GM12878 (cell line): ENCODE measurements around the gene DEF6. TPM values are rescaled to one million over a fixed set of nuclear protein-coding genes. Genes with fewer than 3 reads are reported as not detected.

ENCODE experiments used
- BMI1 ChIP-seq: fragments of 450-650 bp; IDR thresholded peaks from 2 replicates; pipeline ENCODE4 v1.6.1; 2016; ENCODE audit warnings: mild to moderate bottlenecking, moderate library complexity, borderline replicate concordance
- CBX3 ChIP-seq: fragments of 200-600 bp; sonication (generic); IDR thresholded peaks from 2 replicates; pipeline ENCODE4 v1.6.1; 2016; ENCODE audit warnings: low read depth, borderline replicate concordance
- CEBPZ ChIP-seq: fragments of 150-350 bp; IDR thresholded peaks from 2 replicates; pipeline ENCODE4 v1.6.1; 2016; ENCODE audit warnings: low read depth, low read length
- EED ChIP-seq: sonication (generic); IDR thresholded peaks from 2 replicates; pipeline ENCODE4 v1.6.1; 2016; ENCODE audit warnings: antibody characterized with exemption, low read depth
- ESRRA ChIP-seq: IDR thresholded peaks from 2 replicates; pipeline ENCODE4 v1.6.1; 2012; ENCODE audit warnings: mild to moderate bottlenecking, low read length, improper control_type of control experiment
- FOS ChIP-seq: IDR thresholded peaks from 3 replicates; pipeline ENCODE4 v1.6.1; 2011; ENCODE audit warnings: borderline replicate concordance; ENCODE audit not compliant: insufficient read length; ENCODE audit errors: extremely low read depth
- FOXK2 ChIP-seq: fragments of 450-650 bp; IDR thresholded peaks from 2 replicates; pipeline ENCODE4 v1.6.1; 2017; ENCODE audit warnings: mild to moderate bottlenecking, moderate library complexity
- HDAC6 ChIP-seq: fragments of 200-600 bp; sonication (generic); IDR thresholded peaks from one replicate; pipeline ENCODE4 v1.8.0; 2017; ENCODE audit warnings: antibody characterized with exemption; ENCODE audit not compliant: unreplicated experiment
- IKZF1 ChIP-seq: fragments of 450-650 bp; conservative IDR thresholded peaks from 2 replicates; pipeline ENCODE4 v1.6.1; 2017; ENCODE audit warnings: antibody characterized with exemption, mild to moderate bottlenecking
- KDM1A ChIP-seq: fragments of 200-600 bp; sonication (generic); IDR thresholded peaks from 2 replicates; pipeline ENCODE4 v1.6.1; 2016; ENCODE audit warnings: borderline replicate concordance
- LARP7 ChIP-seq: fragments of 450-650 bp; IDR thresholded peaks from 2 replicates; pipeline ENCODE4 v1.6.1; 2017; ENCODE audit warnings: mild to moderate bottlenecking
- MYB ChIP-seq: fragments of 150-350 bp; IDR thresholded peaks from 2 replicates; pipeline ENCODE4 v1.6.1; 2014; ENCODE audit warnings: mild to moderate bottlenecking, low read depth, low read length, borderline replicate concordance
- NFYA ChIP-seq: IDR thresholded peaks from 2 replicates; pipeline ENCODE4 v1.6.1; 2011; ENCODE audit warnings: low read depth, mild to moderate bottlenecking, low read length, improper control_type of control experiment, borderline replicate concordance
- NR2F1 ChIP-seq: fragments of 450-650 bp; conservative IDR thresholded peaks from 2 replicates; pipeline ENCODE4 v1.6.1; 2017; ENCODE audit warnings: mild to moderate bottlenecking
- RAD21 ChIP-seq: IDR thresholded peaks from 2 replicates; pipeline ENCODE4 v1.6.1; 2011; ENCODE audit warnings: mild to moderate bottlenecking, low read depth, low read length, moderate library complexity; ENCODE audit not compliant: insufficient read depth
- RELA ChIP-seq: fragments of 450-650 bp; IDR thresholded peaks from 2 replicates; pipeline ENCODE4 v1.8.0; 2014; ENCODE audit warnings: borderline replicate concordance; ENCODE audit not compliant: partially characterized antibody
- SKIL ChIP-seq: fragments of 450-650 bp; IDR thresholded peaks from 2 replicates; pipeline ENCODE4 v1.6.1; 2017; ENCODE audit warnings: mild to moderate bottlenecking, low read depth, inconsistent platforms; ENCODE audit not compliant: poor library complexity, severe bottlenecking
- SP1 ChIP-seq: IDR thresholded peaks from one replicate; pipeline ENCODE4 v1.6.1; 2011; ENCODE audit warnings: low read depth, low read length
- TBL1XR1 ChIP-seq: IDR thresholded peaks from 2 replicates; pipeline ENCODE4 v1.6.1; 2012; ENCODE audit warnings: low read depth, low read length, improper control_type of control experiment
- TCF12 ChIP-seq: IDR thresholded peaks from 2 replicates; pipeline ENCODE4 v1.6.1; 2011; ENCODE audit warnings: low read depth, mild to moderate bottlenecking, low read length
- WRNIP1 ChIP-seq: IDR thresholded peaks from 2 replicates; pipeline ENCODE4 v1.6.1; 2011; ENCODE audit warnings: low read depth, low read length, improper control_type of control experiment, borderline replicate concordance
- YBX1 ChIP-seq: fragments of 450-650 bp; IDR thresholded peaks from 2 replicates; pipeline ENCODE4 v1.6.1; 2016; ENCODE audit warnings: antibody characterized with exemption
- ZNF274 ChIP-seq: IDR thresholded peaks from one replicate; pipeline ENCODE4 v1.8.0; 2011; ENCODE audit not compliant: insufficient read length, insufficient read depth
- polyA plus RNA-seq, 11 experiments: library from polyadenylated mRNA; depleted of rRNA in 4 of 11; unstranded in 6 of 11; stranded (reverse) in 5 of 11; fragments of >200 nt; fragmentation: Nextera tagmentation in 4 of 11; fragmentation: Illumina TruSeq in 1 of 11; extraction: Ambion mirVana in 4 of 11; extraction: Trizol in 1 of 11; gene quantifications; 1 replicate in 1 of 11; 2 replicates in 10 of 11; pipeline versions ENCODE4 v1.2.1 to v1.2.3, GENCODE V29; 2011 to 2016; ENCODE audit warnings: inconsistent platforms in 2 of 11, missing spikeins in 2 of 11, low read depth in 1 of 11
- total RNA-seq, 4 experiments: library from RNA; depleted of rRNA in 3 of 4; stranded (reverse); fragments of >200 nt in 3 of 4; fragmentation: Illumina TruSeq in 1 of 4; extraction: Trizol in 1 of 4; gene quantifications; 2 replicates each; pipeline versions ENCODE4 v1.2.1 to v1.2.3, GENCODE V29; 2013 to 2021
- TF ChIP-seq, protein P1 (sequence below): IDR thresholded peaks from 2 replicates; pipeline ENCODE4 v1.6.1; 2011; ENCODE audit warnings: low read depth, mild to moderate bottlenecking, low read length, moderate library complexity, borderline replicate concordance; ENCODE audit errors: extremely low read depth
- TF ChIP-seq, protein P2 (sequence below): IDR thresholded peaks from 2 replicates; pipeline ENCODE4 v1.6.1; 2012; ENCODE audit warnings: low read depth, low read length, improper control_type of control experiment

The DEF6 gene
- total and polyA plus RNA-seq, 10 of the 15 experiments (the other 5 are each of a cell fraction or from before 2014, with no cell fraction given): 3.3 to 69.5 (median 48.8) TPM

- no peak for TF ChIP-seq FOS
- no peak for TF ChIP-seq RELA
- TF ChIP-seq IKZF1: peak; percentile 92
- TF ChIP-seq RAD21: peak; percentile 100
- no peak for TF ChIP-seq KDM1A
- TF ChIP-seq NR2F1: peak; percentile 33; the same call in 1 of the 2 replicates
- TF ChIP-seq CEBPZ: no peak
- 0 out of 2 replicates have a peak, but pooled peaks have one; percentile 40 for TF ChIP-seq EED
- TF ChIP-seq, protein P1, sequence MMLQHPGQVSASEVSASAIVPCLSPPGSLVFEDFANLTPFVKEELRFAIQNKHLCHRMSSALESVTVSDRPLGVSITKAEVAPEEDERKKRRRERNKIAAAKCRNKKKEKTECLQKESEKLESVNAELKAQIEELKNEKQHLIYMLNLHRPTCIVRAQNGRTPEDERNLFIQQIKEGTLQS: no peak
- no peak for TF ChIP-seq FOXK2
- TF ChIP-seq BMI1: no peak
- TF ChIP-seq, protein P2, sequence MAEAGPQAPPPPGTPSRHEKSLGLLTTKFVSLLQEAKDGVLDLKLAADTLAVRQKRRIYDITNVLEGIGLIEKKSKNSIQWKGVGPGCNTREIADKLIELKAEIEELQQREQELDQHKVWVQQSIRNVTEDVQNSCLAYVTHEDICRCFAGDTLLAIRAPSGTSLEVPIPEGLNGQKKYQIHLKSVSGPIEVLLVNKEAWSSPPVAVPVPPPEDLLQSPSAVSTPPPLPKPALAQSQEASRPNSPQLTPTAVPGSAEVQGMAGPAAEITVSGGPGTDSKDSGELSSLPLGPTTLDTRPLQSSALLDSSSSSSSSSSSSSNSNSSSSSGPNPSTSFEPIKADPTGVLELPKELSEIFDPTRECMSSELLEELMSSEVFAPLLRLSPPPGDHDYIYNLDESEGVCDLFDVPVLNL: 0 out of 2 replicates have a peak, but pooled peaks have one; percentile 10
- no peak for TF ChIP-seq SKIL
- no peak for TF ChIP-seq MYB
- TF ChIP-seq ESRRA: no peak
- peak; percentile 53 for TF ChIP-seq LARP7
- no peak for TF ChIP-seq ZNF274
- no peak for TF ChIP-seq HDAC6
- TF ChIP-seq NFYA: no peak
- TF ChIP-seq TCF12: no peak
- no peak for TF ChIP-seq CBX3
- TF ChIP-seq WRNIP1: no peak
- no peak for TF ChIP-seq YBX1
- 0 out of 2 replicates have a peak, but pooled peaks have one; percentile 32 for TF ChIP-seq TBL1XR1
- peak; percentile 78 for TF ChIP-seq SP1
These were observed 44.9 kb downstream of the DEF6 start, which contains the start of gene PPARD (continued) for GRCh38 chr6:35342258-35343091.
